ENCODE measurements around the gene SEMA3G. TPM values are rescaled to one million over a fixed set of nuclear protein-coding genes. Genes with fewer than 3 reads are reported as not detected.

Gene SEMA3G
- total RNA-seq, 1 experiment from 2014 or later = 0.33 TPM

DNA sequence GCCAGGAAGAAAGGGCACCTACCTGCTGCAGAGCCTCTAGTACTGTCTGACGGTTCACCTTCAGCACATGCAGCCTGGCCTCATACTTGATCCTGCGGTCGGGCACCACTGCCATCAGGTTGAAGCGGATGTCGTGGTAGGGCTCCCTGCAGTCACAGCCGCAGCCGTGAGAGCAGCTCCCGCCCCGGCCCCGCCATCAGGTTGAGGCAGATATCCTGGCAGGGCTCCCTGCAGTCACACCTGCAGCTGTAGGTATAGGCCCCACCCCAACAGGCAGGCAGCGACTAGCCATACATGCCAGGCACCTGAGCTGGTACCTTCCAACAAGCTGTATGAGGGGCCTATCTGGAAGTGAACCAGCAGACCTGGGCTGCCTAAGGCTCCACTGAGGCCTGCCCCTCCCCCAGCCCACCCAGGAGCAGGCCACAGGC is 38.7 kb downstream of the SEMA3G start:
- Mint-ChIP-seq H3K27me3 (ENCODE audit: unreplicated experiment) (no peaks in the 10 kb centered on the region), H3K4me3 (ENCODE audit: low read depth, unreplicated experiment) (no peak overlapping the region), H3K36me3 (ENCODE audit: insufficient read depth, unreplicated experiment) (peaks cover 64% of the 10 kb centered on the region), H3K9me3 (ENCODE audit: low read depth, unreplicated experiment) (no peaks in the 10 kb centered on the region), H3K4me1 (ENCODE audit: low read depth, unreplicated experiment) (peaks cover 15% of the 10 kb centered on the region), H3K27ac (ENCODE audit: unreplicated experiment) (no peak overlapping the region)
- no TSS peak for BruUV-seq (replicated peaks)
- CTCF ChIA-PET = no interaction called here
- intact Hi-C loops (cut with micrococcal nuclease; ENCODE audit: unreplicated experiment) = no loop called here
- TF ChIP-seq, protein P1, sequence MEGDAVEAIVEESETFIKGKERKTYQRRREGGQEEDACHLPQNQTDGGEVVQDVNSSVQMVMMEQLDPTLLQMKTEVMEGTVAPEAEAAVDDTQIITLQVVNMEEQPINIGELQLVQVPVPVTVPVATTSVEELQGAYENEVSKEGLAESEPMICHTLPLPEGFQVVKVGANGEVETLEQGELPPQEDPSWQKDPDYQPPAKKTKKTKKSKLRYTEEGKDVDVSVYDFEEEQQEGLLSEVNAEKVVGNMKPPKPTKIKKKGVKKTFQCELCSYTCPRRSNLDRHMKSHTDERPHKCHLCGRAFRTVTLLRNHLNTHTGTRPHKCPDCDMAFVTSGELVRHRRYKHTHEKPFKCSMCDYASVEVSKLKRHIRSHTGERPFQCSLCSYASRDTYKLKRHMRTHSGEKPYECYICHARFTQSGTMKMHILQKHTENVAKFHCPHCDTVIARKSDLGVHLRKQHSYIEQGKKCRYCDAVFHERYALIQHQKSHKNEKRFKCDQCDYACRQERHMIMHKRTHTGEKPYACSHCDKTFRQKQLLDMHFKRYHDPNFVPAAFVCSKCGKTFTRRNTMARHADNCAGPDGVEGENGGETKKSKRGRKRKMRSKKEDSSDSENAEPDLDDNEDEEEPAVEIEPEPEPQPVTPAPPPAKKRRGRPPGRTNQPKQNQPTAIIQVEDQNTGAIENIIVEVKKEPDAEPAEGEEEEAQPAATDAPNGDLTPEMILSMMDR (IDR thresholded peaks at IDR 0.05; ENCODE audit: unreplicated experiment) = no peak
- DNase-seq = no peak

DNA sequence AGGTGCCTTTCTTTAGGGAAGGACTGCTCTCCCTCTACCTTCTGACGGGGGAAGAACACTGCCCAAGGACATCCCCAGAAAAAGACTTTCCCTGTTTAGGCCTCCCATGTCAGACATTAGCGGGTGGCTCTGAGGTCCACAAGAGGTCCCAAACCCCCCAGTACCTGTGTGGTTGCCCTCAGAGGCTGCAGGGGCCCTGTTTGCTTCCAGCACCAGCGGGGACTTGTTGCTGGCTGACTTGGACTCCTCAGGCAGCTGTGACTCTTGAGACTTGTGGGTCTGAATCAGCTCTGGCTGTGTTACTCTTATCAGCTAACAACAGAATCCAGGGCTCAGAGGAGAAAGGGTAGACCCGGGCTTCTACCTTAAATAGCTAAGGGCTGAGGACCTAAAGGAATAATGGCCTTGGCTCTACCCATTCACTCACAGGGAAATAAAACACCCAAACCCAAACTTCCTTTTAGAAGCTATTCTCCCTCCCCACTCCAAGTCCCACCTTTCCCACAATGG is 39.2 kb downstream of the SEMA3G start:
- H3K4me3 Mint-ChIP-seq (ENCODE audit: low read depth, unreplicated experiment) = no peak overlapping the region
- intact Hi-C loops (cut with micrococcal nuclease; ENCODE audit: unreplicated experiment) = no loop called here
- TF ChIP-seq, protein P1 (IDR thresholded peaks at IDR 0.05; ENCODE audit: unreplicated experiment) = no peak
- H3K27ac Mint-ChIP-seq (ENCODE audit: unreplicated experiment) = no peak overlapping the region
- CTCF ChIA-PET = no interaction called here
- H3K36me3 Mint-ChIP-seq (ENCODE audit: insufficient read depth, unreplicated experiment) = peaks cover 58% of the 10 kb centered on the region
- H3K9me3 Mint-ChIP-seq (ENCODE audit: low read depth, unreplicated experiment) = no peaks in the 10 kb centered on the region
- H3K4me1 Mint-ChIP-seq (ENCODE audit: low read depth, unreplicated experiment) = peaks cover 14% of the 10 kb centered on the region
- no TSS peak for BruUV-seq (replicated peaks)
- H3K27me3 Mint-ChIP-seq (ENCODE audit: unreplicated experiment) = no peaks in the 10 kb centered on the region
- no peak for DNase-seq

DNA sequence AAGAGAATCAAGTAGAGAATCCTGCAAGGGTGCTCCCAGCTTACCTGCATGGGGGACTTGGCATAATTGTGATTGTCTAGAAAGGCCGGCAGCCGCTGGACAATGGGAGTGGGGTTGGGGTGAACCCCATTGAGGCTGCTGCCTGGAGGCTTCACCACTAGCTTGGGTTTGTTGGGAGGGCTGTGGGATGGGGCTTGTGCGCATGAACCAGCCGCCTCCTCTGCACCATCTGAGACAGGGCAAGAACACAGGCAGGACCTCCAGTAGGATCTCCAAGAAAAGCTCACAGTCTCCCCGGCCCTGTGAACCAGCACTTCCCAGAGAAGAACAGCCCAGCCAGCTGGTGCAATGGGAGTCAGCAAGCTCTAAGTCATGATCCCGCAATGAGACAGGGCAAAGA is 39.8 kb downstream of the SEMA3G start:
- intact Hi-C loops (cut with micrococcal nuclease; ENCODE audit: unreplicated experiment) = no loop called here
- BruUV-seq (replicated peaks) = no TSS peak

DNA sequence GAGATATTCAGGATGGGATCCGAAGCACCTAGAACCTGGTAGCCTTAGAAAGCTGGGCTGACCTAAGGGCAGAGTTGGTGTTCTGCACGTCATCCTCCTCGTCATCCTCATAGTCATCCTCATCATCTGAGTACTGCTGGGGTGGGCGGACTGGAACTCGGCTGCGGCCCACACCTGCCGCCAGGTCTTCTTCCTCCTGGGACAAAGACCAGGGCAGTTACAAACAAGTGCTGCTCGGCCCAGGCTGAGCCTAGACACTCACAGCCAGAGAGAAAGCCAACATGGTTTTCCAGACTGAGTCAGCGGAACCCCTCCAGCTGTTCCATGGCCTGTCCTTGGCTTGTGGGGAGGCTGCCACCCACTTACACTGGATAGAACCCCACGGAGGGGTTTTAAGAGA is 40.5 kb downstream of the SEMA3G start:
- intact Hi-C loops (cut with micrococcal nuclease; ENCODE audit: unreplicated experiment) = no loop called here
- H3K4me3 Mint-ChIP-seq (ENCODE audit: low read depth, unreplicated experiment) = no peak overlapping the region
- H3K36me3 Mint-ChIP-seq (ENCODE audit: insufficient read depth, unreplicated experiment) = peaks cover 46% of the 10 kb centered on the region
- BruUV-seq (replicated peaks) = no TSS peak
- no peaks in the 10 kb centered on the region for H3K9me3 Mint-ChIP-seq (ENCODE audit: low read depth, unreplicated experiment)
- CTCF ChIA-PET = interaction anchor here (0.5 kb wide), 1 partner anchor 92 kb away, joined by 5 read pairs; no protein-coding TSS in a partner anchor
- DNase-seq = no peak
- TF ChIP-seq, protein P1 (IDR thresholded peaks at IDR 0.05; ENCODE audit: unreplicated experiment) = no peak
- H3K27me3 Mint-ChIP-seq (ENCODE audit: unreplicated experiment) = no peaks in the 10 kb centered on the region
- H3K27ac Mint-ChIP-seq (ENCODE audit: unreplicated experiment) = no peak overlapping the region
- peaks cover 14% of the 10 kb centered on the region for H3K4me1 Mint-ChIP-seq (ENCODE audit: low read depth, unreplicated experiment)

More for the DNA sequence above, 39.8 kb downstream of the SEMA3G start:
- TF ChIP-seq, protein P1 (IDR thresholded peaks at IDR 0.05; ENCODE audit: unreplicated experiment) = no peak
- Mint-ChIP-seq H3K4me1 (ENCODE audit: low read depth, unreplicated experiment) (peaks cover 14% of the 10 kb centered on the region), H3K27ac (ENCODE audit: unreplicated experiment) (no peak overlapping the region), H3K4me3 (ENCODE audit: low read depth, unreplicated experiment) (no peak overlapping the region), H3K36me3 (ENCODE audit: insufficient read depth, unreplicated experiment) (peaks cover 53% of the 10 kb centered on the region), H3K9me3 (ENCODE audit: low read depth, unreplicated experiment) (no peaks in the 10 kb centered on the region), H3K27me3 (ENCODE audit: unreplicated experiment) (no peaks in the 10 kb centered on the region)
- CTCF ChIA-PET = no interaction called here
- DNase-seq = no peak
